ENCODE measurements around the gene P2RY12. TPM values are rescaled to one million over a fixed set of nuclear protein-coding genes. Genes with fewer than 3 reads are reported as not detected.

P2RY12 gene
- total and polyA plus RNA-seq, 10 of the 15 experiments (the other 5 are each of a cell fraction or from before 2014, with no cell fraction given) = 0.27 to 1.0 (median 0.66) TPM; not detected in 2

- WGBS (ENCODE audit: insufficient coverage, insufficient replicate concordance, low lambda C conversion rate, missing lambda C conversion rate) = 67% methylated on average over 7 of the region's 7 CpGs
- no peak overlapping the region for H2AFZ ChIP-seq (ENCODE audit: control insufficient read depth, low read depth, low read length)
- no peaks in the 10 kb centered on the region for H3K4me1 ChIP-seq (ENCODE audit: control insufficient read depth, insufficient read depth, low read length)
- H3K27me3 ChIP-seq (replicated peaks in 1 of 2; ENCODE audit: control insufficient read depth in 2 of 2, insufficient read depth in 2 of 2, low read length in 1 of 2) = no peaks in the 10 kb centered on the region; a peak in 2 of 4 replicates
- TF ChIP-seq E2F4 (IDR thresholded peaks at IDR 0.05; ENCODE audit: low read depth, low read length) = no peak
- no peak for TF ChIP-seq IKZF2 (IDR thresholded peaks at IDR 0.05)
- TF ChIP-seq MYB (IDR thresholded peaks at IDR 0.05; ENCODE audit: borderline replicate concordance, low read depth, low read length) = no peak
- no peak for TF ChIP-seq MXI1 (IDR thresholded peaks at IDR 0.05; ENCODE audit: low read depth, low read length)
- no peak for TF ChIP-seq GATAD2B (conservative IDR thresholded peaks at IDR 0.05; ENCODE audit: low read depth)
- TF ChIP-seq ZZZ3 (IDR thresholded peaks at IDR 0.05; ENCODE audit: control insufficient read depth, insufficient read length, low read depth) = no peak
- TF ChIP-seq PAX8 (IDR thresholded peaks at IDR 0.05) = no peak
- no peak for TF ChIP-seq ZSCAN29 (IDR thresholded peaks at IDR 0.05)
- TF ChIP-seq NR2F1 (conservative IDR thresholded peaks at IDR 0.05) = no peak
- TF ChIP-seq NFXL1 (IDR thresholded peaks at IDR 0.05; ENCODE audit: borderline replicate concordance) = no peak
- no peak for TF ChIP-seq HDGF (IDR thresholded peaks at IDR 0.05)
- no peak for TF ChIP-seq NRF1 (conservative IDR thresholded peaks at IDR 0.05; ENCODE audit: low read depth, low read length)
- no peak for TF ChIP-seq KAT2A (conservative IDR thresholded peaks at IDR 0.05; ENCODE audit: control insufficient read depth, low read depth, low read length)
- TF ChIP-seq ZNF622 (IDR thresholded peaks at IDR 0.05) = no peak
- TF ChIP-seq MLLT1 (IDR thresholded peaks at IDR 0.05) = no peak
- no peak for TF ChIP-seq ZBTB11 (CRISPR knock-in tag; IDR thresholded peaks at IDR 0.05)
- no peak for TF ChIP-seq CHD4 (IDR thresholded peaks at IDR 0.05)
- ChIA-PET SMC1A (ENCODE audit: uncharacterized antibody, unreplicated experiment) (no interaction called here), RAD21 (ENCODE audit: unreplicated experiment) (no interaction called here), POLR2A (no interaction called here), CTCF (interaction anchor here (1.5 kb wide), 1 partner anchor 9 kb away, joined by 3 read pairs; no protein-coding TSS in a partner anchor)
- no peak overlapping the region for H3K9ac ChIP-seq (ENCODE audit: control insufficient read depth, insufficient read depth, low read length)
- H3K9me3 ChIP-seq (replicated peaks; ENCODE audit: control insufficient read depth, insufficient read depth, low read length) = no peaks in the 10 kb centered on the region
- no peak overlapping the region for H3K27ac ChIP-seq (ENCODE audit: control insufficient read depth, insufficient read depth)
- no peaks in the 10 kb centered on the region for H3K79me2 ChIP-seq (ENCODE audit: control insufficient read depth, insufficient read depth, low read length)
- BruUV-seq (replicated peaks) = no TSS peak
- no peaks in the 10 kb centered on the region for H4K20me1 ChIP-seq (ENCODE audit: control insufficient read depth, insufficient read depth)
- no peaks in the 10 kb centered on the region for H3K36me3 ChIP-seq (ENCODE audit: control insufficient read depth in 2 of 2, insufficient read depth in 2 of 2, low read length in 1 of 2)
- no peak overlapping the region for H3K4me3 ChIP-seq
- no peak overlapping the region for H3K4me2 ChIP-seq (ENCODE audit: control insufficient read depth, insufficient read depth)
- in situ Hi-C loops (cut with MboI) (no loop called here), intact Hi-C loops (cut with micrococcal nuclease; ENCODE audit: unreplicated experiment) (no loop called here)
- FAIRE-seq (no peak), DNase-seq (ENCODE audit: low read depth, low spot score) (no peak), ATAC-seq (no peak)
Observed at GRCh38 chr3:151318991-151319390, 65.6 kb downstream of the P2RY12 start.
